Kidney (tissue), 14 donors: ENCODE results near the gene TMEM200C. TPM values are rescaled to one million over a fixed set of nuclear protein-coding genes. Genes with fewer than 3 reads are reported as not detected.

Experiments
- DNase-seq, 5 donors: peaks; one replicate each; pipeline ENCODE4 v3.0.0-alpha.2; 2013 to 2020
- FAIRE-seq: peaks from 2 replicates; lab custom pipeline; 2012; peaks lifted over from hg19 to GRCh38; lab: Jason Lieb, UNC
- H3K27ac ChIP-seq, 2 donors: one replicate each; pipeline ENCODE4 v1.7.0; 2013; ENCODE audit warnings: low read depth in 2 of 2, low read length in 2 of 2, inconsistent platforms in 1 of 2
- H3K27me3 ChIP-seq: one replicate; pipeline ENCODE4 v1.7.1; 2013; ENCODE audit warnings: low read length, inconsistent platforms; ENCODE audit not compliant: control insufficient read depth, insufficient read depth
- H3K36me3 ChIP-seq, 3 donors: one replicate each; pipeline versions ENCODE4 v1.7.0 to v1.7.1; 2013; ENCODE audit warnings: low read length in 3 of 3, control low read depth in 1 of 3, inconsistent platforms in 1 of 3; ENCODE audit not compliant: insufficient read depth in 3 of 3, control insufficient read depth in 2 of 3
- H3K4me1 ChIP-seq, 3 donors: one replicate each; pipeline versions ENCODE4 v1.7.0 to v1.7.1; 2013; ENCODE audit warnings: low read length in 3 of 3, inconsistent platforms in 1 of 3, low read depth in 1 of 3; ENCODE audit not compliant: control insufficient read depth in 2 of 3, insufficient read depth in 2 of 3
- H3K4me3 ChIP-seq, 3 donors: one replicate each; pipeline versions ENCODE4 v1.7.0 to v1.8.1; 2013; ENCODE audit warnings: low read length in 3 of 3, control low read depth in 1 of 3, inconsistent platforms in 1 of 3
- H3K9ac ChIP-seq, 3 donors: one replicate each; pipeline versions ENCODE4 v1.7.0 to v1.7.1; 2013; ENCODE audit warnings: low read length in 3 of 3, control low read depth in 1 of 3, inconsistent platforms in 1 of 3
- H3K9me3 ChIP-seq, 3 donors: one replicate each; pipeline versions ENCODE4 v1.7.0 to v1.7.1; 2013; ENCODE audit warnings: low read length in 3 of 3, control low read depth in 1 of 3, inconsistent platforms in 1 of 3; ENCODE audit not compliant: control insufficient read depth in 2 of 3, insufficient read depth in 1 of 3
- CTCF ChIP-seq: IDR thresholded peaks from 3 replicates; pipeline ENCODE4 v1.5.1; 2012; ENCODE audit warnings: mild to moderate bottlenecking, moderate library complexity, borderline replicate concordance; ENCODE audit not compliant: insufficient read depth; ENCODE audit errors: extremely low read depth
- intact Hi-C: fragments of 100-400 bp; cut with DNase I; formaldehyde crosslinking; loops from one replicate; pipeline ENCODE4 v1.11.1; 2022
- polyA plus RNA-seq: library from polyadenylated mRNA; stranded (reverse); fragments of 350-450 nt; fragmentation: Illumina TruSeq; extraction: RNeasy Lipid Tissue Mini Kit (QIAGEN cat#74804); gene quantifications from one replicate; pipeline ENCODE4 v1.2.3, GENCODE V29; 2014; ENCODE audit warnings: low read depth, low replicate concordance; ENCODE audit not compliant: insufficient read depth
- total RNA-seq: library from RNA; stranded (reverse); fragmentation: NEBNext Ultra II Directional; extraction: Animal tissue kit (Norgen Biotek cat#: 25700); gene quantifications from one replicate; pipeline ENCODE4 v1.2.1, GENCODE V29; 2021
- donor health status: control.
- donor health status: control.
- donor health status: control.
- donor health status: control.
- donor health status: control.
- donor health status: DM: yes; HTN: yes; CAD: no.
- donor health status: Normal renal cell carcinoma (clear cell type).

TMEM200C gene
- total and polyA plus RNA-seq, 2 donors from 2014 or later, result 0.31 to 2.1 TPM

GRCh38 chr18:5942591-5942990 lies 47.3 kb upstream of the TMEM200C start:
- intact Hi-C loops, result no loop called here
- Histone ChIP-seq H3K9ac (no peak overlapping the region), H3K4me1 (no peaks in the 10 kb centered on the region), H3K27ac (no peak overlapping the region), H3K27me3 (no peaks in the 10 kb centered on the region), H3K36me3 (no peaks in the 10 kb centered on the region), H3K4me3 (no peak overlapping the region), H3K9me3 (no peaks in the 10 kb centered on the region)
- DNase-seq (no peak), FAIRE-seq (no peak)
- TF ChIP-seq CTCF, result no peak

GRCh38 chr18:5941890-5942289 lies 46.6 kb upstream of the TMEM200C start:
- no peak for FAIRE-seq
- TF ChIP-seq CTCF, result no peak
- intact Hi-C loops, result no loop called here

GRCh38 chr18:5939801-5940667 lies 44.7 kb upstream of the TMEM200C start:
- no peak overlapping the region for H3K4me3 ChIP-seq
- no peaks in the 10 kb centered on the region for H3K27me3 ChIP-seq
- no peak overlapping the region for H3K27ac ChIP-seq
- no peak overlapping the region for H3K9ac ChIP-seq
- FAIRE-seq, result no peak
- no peaks in the 10 kb centered on the region for H3K36me3 ChIP-seq
- H3K9me3 ChIP-seq, result no peaks in the 10 kb centered on the region
- intact Hi-C loops, result no loop called here
- H3K4me1 ChIP-seq, result no peaks in the 10 kb centered on the region
- no peak for TF ChIP-seq CTCF
- DNase-seq, result no peak

More at GRCh38 chr18:5941890-5942289, 46.6 kb upstream of the TMEM200C start:
- H3K4me1 ChIP-seq, result no peaks in the 10 kb centered on the region
- no peaks in the 10 kb centered on the region for H3K36me3 ChIP-seq
- H3K9me3 ChIP-seq, result no peaks in the 10 kb centered on the region
- no peak overlapping the region for H3K27ac ChIP-seq
- DNase-seq, result no peak
- H3K9ac ChIP-seq, result no peak overlapping the region
- H3K4me3 ChIP-seq, result no peak overlapping the region
- no peaks in the 10 kb centered on the region for H3K27me3 ChIP-seq

GRCh38 chr18:5937795-5938194 lies 42.5 kb upstream of the TMEM200C start:
- no peak for TF ChIP-seq CTCF
- Histone ChIP-seq H3K4me3 (no peak overlapping the region), H3K36me3 (no peaks in the 10 kb centered on the region), H3K27me3 (no peaks in the 10 kb centered on the region), H3K9me3 (no peaks in the 10 kb centered on the region), H3K4me1 (no peaks in the 10 kb centered on the region), H3K9ac (no peak overlapping the region), H3K27ac (no peak overlapping the region)
- FAIRE-seq, result no peak
- intact Hi-C loops, result no loop called here
- DNase-seq, result no peak
